Calu3 (cell line): ENCODE results near the gene C12orf43. TPM values are rescaled to one million over a fixed set of nuclear protein-coding genes. Genes with fewer than 3 reads are reported as not detected.
"Not testable (repeated sequence)": the region's sequence is repeated elsewhere in the genome, so short reads cannot be mapped to it uniquely, and the experiment has no call there.

ENCODE experiments used
- BruUV-seq: library from RNA; stranded (reverse); fragments of 400-500 nt; replicated peaks from 2 replicates; lab custom pipeline; 2021; lab: Mats Ljungman, UMichigan
- CTCF ChIA-PET: fragments of 300-600 bp; sonication (Branson Sonifier 250); formaldehyde crosslinking; loops from one replicate; lab custom pipeline; 2022; ENCODE audit warnings: antibody characterized with exemption; lab: Charles Lee
- DNase-seq: peaks from one replicate; pipeline ENCODE4 v3.0.0; 2022
- H3K27ac Mint-ChIP-seq: one replicate; pipeline ENCODE4 v1.8.0; 2022; ENCODE audit warnings: mixed read lengths; ENCODE audit not compliant: unreplicated experiment
- H3K27me3 Mint-ChIP-seq: one replicate; pipeline ENCODE4 v1.8.0; 2022; ENCODE audit warnings: mixed read lengths; ENCODE audit not compliant: unreplicated experiment
- H3K36me3 Mint-ChIP-seq: one replicate; pipeline ENCODE4 v1.8.0; 2022; ENCODE audit warnings: mild to moderate bottlenecking, moderate library complexity, mixed read lengths; ENCODE audit not compliant: insufficient read depth, unreplicated experiment
- H3K4me1 Mint-ChIP-seq: one replicate; pipeline ENCODE4 v1.8.0; 2022; ENCODE audit warnings: mild to moderate bottlenecking, low read depth, mixed read lengths; ENCODE audit not compliant: unreplicated experiment
- H3K4me3 Mint-ChIP-seq: one replicate; pipeline ENCODE4 v1.8.0; 2022; ENCODE audit warnings: mild to moderate bottlenecking, low read depth, moderate library complexity, mixed read lengths; ENCODE audit not compliant: unreplicated experiment
- H3K9me3 Mint-ChIP-seq: one replicate; pipeline ENCODE4 v1.8.0; 2022; ENCODE audit warnings: low read depth, mixed read lengths; ENCODE audit not compliant: unreplicated experiment
- CTCF ChIP-seq: fragments of 200-600 bp; IDR thresholded peaks from one replicate; pipeline ENCODE4 v1.8.0; 2022; ENCODE audit warnings: antibody characterized with exemption; ENCODE audit not compliant: unreplicated experiment
- intact Hi-C: fragments of 100-400 bp; cut with micrococcal nuclease; formaldehyde crosslinking; loops from one replicate; pipeline ENCODE4 v1.10.0; 2022; ENCODE audit not compliant: unreplicated experiment
- total RNA-seq: library from RNA; stranded (reverse); gene quantifications from 2 replicates; pipeline ENCODE4 v1.2.3, GENCODE V29; 2022

C12orf43 gene
- total RNA-seq, 1 experiment from 2014 or later = 26.2 TPM

GRCh38 chr12:121057794-121058193 is 41.5 kb upstream of the C12orf43 start:
- no peak for DNase-seq
- Mint-ChIP-seq H3K9me3 (no peaks in the 10 kb centered on the region), H3K36me3 (no peaks in the 10 kb centered on the region), H3K27ac (no peak overlapping the region), H3K4me1 (peaks cover 7% of the 10 kb centered on the region), H3K27me3 (peaks cover 13% of the 10 kb centered on the region), H3K4me3 (no peak overlapping the region)
- no TSS peak for BruUV-seq
- no peak for TF ChIP-seq CTCF
- CTCF ChIA-PET = no interaction called here
- intact Hi-C loops = no loop called here

GRCh38 chr12:121053706-121054105 is 37.4 kb upstream of the C12orf43 start:
- TF ChIP-seq CTCF = no peak
- DNase-seq = no peak
- no peaks in the 10 kb centered on the region for H3K9me3 Mint-ChIP-seq
- BruUV-seq = no TSS peak
- no peak overlapping the region for H3K4me3 Mint-ChIP-seq
- CTCF ChIA-PET = no interaction called here
- H3K36me3 Mint-ChIP-seq = no peaks in the 10 kb centered on the region
- intact Hi-C loops = no loop called here
- H3K4me1 Mint-ChIP-seq = no peaks in the 10 kb centered on the region
- H3K27me3 Mint-ChIP-seq = peaks cover 40% of the 10 kb centered on the region
- H3K27ac Mint-ChIP-seq = no peak overlapping the region

- no peaks in the 10 kb centered on the region for H3K4me1 Mint-ChIP-seq
- no peak overlapping the region for H3K27ac Mint-ChIP-seq
- H3K9me3 Mint-ChIP-seq = no peaks in the 10 kb centered on the region
- no peak for DNase-seq
- no peaks in the 10 kb centered on the region for H3K36me3 Mint-ChIP-seq
- no TSS peak for BruUV-seq
- intact Hi-C loops = no loop called here
- H3K4me3 Mint-ChIP-seq = no peak overlapping the region
- CTCF ChIA-PET = interaction anchor here (1.3 kb wide), 1 partner anchor 52 kb away, joined by 4 read pairs; no protein-coding TSS in a partner anchor
- TF ChIP-seq CTCF = no peak
- H3K27me3 Mint-ChIP-seq = peaks cover 44% of the 10 kb centered on the region
Observed at GRCh38 chr12:121050725-121051124, 34.4 kb upstream of the C12orf43 start.

- no peaks in the 10 kb centered on the region for H3K36me3 Mint-ChIP-seq
- CTCF ChIA-PET = no interaction called here
- no peak for TF ChIP-seq CTCF
- H3K4me1 Mint-ChIP-seq = no peaks in the 10 kb centered on the region
- BruUV-seq = no TSS peak
- intact Hi-C loops = no loop called here
- H3K9me3 Mint-ChIP-seq = no peaks in the 10 kb centered on the region
- no peak for DNase-seq
- H3K27me3 Mint-ChIP-seq = peaks cover 60% of the 10 kb centered on the region
- no peak overlapping the region for H3K4me3 Mint-ChIP-seq
- no peak overlapping the region for H3K27ac Mint-ChIP-seq
Observed at GRCh38 chr12:121048442-121048841, 32.2 kb upstream of the C12orf43 start.

GRCh38 chr12:121047400-121047799 is 31.1 kb upstream of the C12orf43 start:
- H3K27ac Mint-ChIP-seq, CTCF ChIA-PET, BruUV-seq, H3K36me3 Mint-ChIP-seq, intact Hi-C loops, H3K9me3 Mint-ChIP-seq, H3K4me3 Mint-ChIP-seq, H3K4me1 Mint-ChIP-seq: not testable (repeated sequence)
- H3K27me3 Mint-ChIP-seq = peaks cover 60% of the 10 kb centered on the region
- DNase-seq = peak; percentile 31
